Right lobe of liver (tissue), 4 donors: Measurements from ENCODE around the gene SLF2.

Experiments used
- POLR2A ChIP-seq: fragments of 450-650 bp; IDR thresholded peaks from one replicate; pipeline ENCODE4 v1.6.1; 2017; ENCODE audit warnings: antibody characterized with exemption, mild to moderate bottlenecking
- TF ChIP-seq, protein P1 (sequence below), 4 donors: fragments of 200-600 bp in 3 of 4; fragments of 450-650 bp in 1 of 4; IDR thresholded peaks; one replicate each; pipeline versions ENCODE4 v1.5.1 to v1.8.0; 2016 to 2022; ENCODE audit warnings: antibody characterized with exemption in 4 of 4, mild to moderate bottlenecking in 2 of 4
- donor health status: DM: no; HTN: no; CAD: no.
- donor health status: DM: no; HTN: no; CAD: no.
- donor health status: DM: no; HTN: yes; CAD: no.

GRCh38 chr10:100968863-100969186 is 56.1 kb downstream of the SLF2 start:
- TF ChIP-seq, protein P1, sequence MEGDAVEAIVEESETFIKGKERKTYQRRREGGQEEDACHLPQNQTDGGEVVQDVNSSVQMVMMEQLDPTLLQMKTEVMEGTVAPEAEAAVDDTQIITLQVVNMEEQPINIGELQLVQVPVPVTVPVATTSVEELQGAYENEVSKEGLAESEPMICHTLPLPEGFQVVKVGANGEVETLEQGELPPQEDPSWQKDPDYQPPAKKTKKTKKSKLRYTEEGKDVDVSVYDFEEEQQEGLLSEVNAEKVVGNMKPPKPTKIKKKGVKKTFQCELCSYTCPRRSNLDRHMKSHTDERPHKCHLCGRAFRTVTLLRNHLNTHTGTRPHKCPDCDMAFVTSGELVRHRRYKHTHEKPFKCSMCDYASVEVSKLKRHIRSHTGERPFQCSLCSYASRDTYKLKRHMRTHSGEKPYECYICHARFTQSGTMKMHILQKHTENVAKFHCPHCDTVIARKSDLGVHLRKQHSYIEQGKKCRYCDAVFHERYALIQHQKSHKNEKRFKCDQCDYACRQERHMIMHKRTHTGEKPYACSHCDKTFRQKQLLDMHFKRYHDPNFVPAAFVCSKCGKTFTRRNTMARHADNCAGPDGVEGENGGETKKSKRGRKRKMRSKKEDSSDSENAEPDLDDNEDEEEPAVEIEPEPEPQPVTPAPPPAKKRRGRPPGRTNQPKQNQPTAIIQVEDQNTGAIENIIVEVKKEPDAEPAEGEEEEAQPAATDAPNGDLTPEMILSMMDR (IDR thresholded peaks at IDR 0.05): no peak
- no peak for TF ChIP-seq POLR2A
